Heart right ventricle (tissue), 16 donors: ENCODE data around the gene PHF14. TPM values are rescaled to one million over a fixed set of nuclear protein-coding genes. Genes with fewer than 3 reads are reported as not detected.
"Not testable (repeated sequence)": the region's sequence is repeated elsewhere in the genome, so short reads cannot be mapped to it uniquely, and the experiment has no call there.

ENCODE experiments used
- ATAC-seq, 8 donors: fragments of 200-7000 bp; cut with Tn5 transposase; one replicate each; pipeline ENCODE4 v1.9.1; 2020; ENCODE audit warnings: mild to moderate bottlenecking in 8 of 8, moderate library complexity in 8 of 8, moderate number of reproducible peaks in 1 of 8
- DNase-seq, 2 donors: peaks; one replicate each; pipeline ENCODE4 v3.0.0-alpha.2; 2020
- H3K27ac ChIP-seq, 10 donors: fragments of 200-600 bp; sonication (generic) in 2 of 10; one replicate each; pipeline versions ENCODE4 v1.5.0 to v1.8.0; 2020 to 2022; ENCODE audit warnings: mild to moderate bottlenecking in 3 of 10
- H3K27me3 ChIP-seq, 7 donors: fragments of 200-600 bp; one replicate each; pipeline ENCODE4 v1.8.0; 2021 to 2022; ENCODE audit warnings: mild to moderate bottlenecking in 2 of 7
- H3K36me3 ChIP-seq, 9 donors: fragments of 200-600 bp; sonication (generic) in 1 of 9; one replicate each; pipeline versions ENCODE4 v1.5.0 to v1.8.0; 2020 to 2022; ENCODE audit warnings: mild to moderate bottlenecking in 2 of 9
- H3K4me1 ChIP-seq, 9 donors: fragments of 200-600 bp; sonication (generic) in 1 of 9; one replicate each; pipeline versions ENCODE4 v1.5.0 to v1.8.0; 2020 to 2022; ENCODE audit warnings: mild to moderate bottlenecking in 4 of 9
- H3K4me3 ChIP-seq, 10 donors: fragments of 200-600 bp; sonication (generic) in 2 of 10; one replicate each; pipeline versions ENCODE4 v1.5.0 to v1.8.0; 2020 to 2022; ENCODE audit warnings: mild to moderate bottlenecking in 7 of 10, moderate library complexity in 2 of 10
- H3K9me3 ChIP-seq, 11 donors: fragments of 200-600 bp in 10 of 11; sonication (generic) in 2 of 11; one replicate each; pipeline versions ENCODE4 v1.5.0 to v1.8.0; 2013 to 2022; ENCODE audit warnings: mild to moderate bottlenecking in 2 of 11, control low read depth in 1 of 11, moderate library complexity in 1 of 11
- CTCF ChIP-seq, 9 donors: fragments of 200-600 bp; sonication (generic) in 2 of 9; IDR thresholded peaks; one replicate each; pipeline versions ENCODE4 v1.5.0 to v1.8.0; 2021 to 2022; ENCODE audit warnings: antibody characterized with exemption in 9 of 9, mild to moderate bottlenecking in 5 of 9, moderate library complexity in 1 of 9
- WGBS, 2 donors: extraction: QIAGEN DNeasy Blood & Tissue Kit; methylation state at CpG; one replicate each; pipeline ENCODE4 v1.1.7; 2013; ENCODE audit warnings: inconsistent platforms in 1 of 2; 5-methylcytosine and 5-hydroxymethylcytosine counted together
- intact Hi-C, 10 donors: fragments of 100-400 bp; cut with DNase I; formaldehyde crosslinking; loops; one replicate each; pipeline versions ENCODE4 v1.11.1 to v1.14.2; 2022
- polyA plus RNA-seq, 2 donors: library from polyadenylated mRNA; stranded (reverse); fragments of 200-250 nt; gene quantifications; one replicate each; pipeline ENCODE4 v1.2.3, GENCODE V29; 2013
- total RNA-seq, 10 donors: library from RNA; stranded (reverse); fragmentation: NEBNext Ultra II Directional in 3 of 10; extraction: Animal tissue kit (Norgen Biotek cat#: 25700) in 3 of 10; gene quantifications; one replicate each; pipeline versions ENCODE4 v1.2.1 to v1.2.4, GENCODE V29; 2021 to 2023
- donor health status: Arrhythmogenic right ventricular cardiomyopathy.
- donor health status: ischemic (EF 13 %, LVEDD 7.1; RV severe dilation, severe dysfunction).
- donor health status: healthy with polysubstance abuse.
- donor health status: DM: no; HTN: yes; CAD: no.
- donor health status: DM: no; HTN: no; CAD: no.
- donor health status: ischemic (EF 25% LVEDD 6.9; RV normal size, moderate dysfunction).
- donor health status: ischemic (EF 25% LVEDD 5.7; RV mildly dilated, moderate dysfunction).
- donor health status: healthy.
- donor health status: DM: yes; HTN: yes; CAD: no.
- donor health status: Ischemic cardiomyopathy.
- donor health status: ischemic (EF 35%, LVEDD 5.7; RV mildly dilated, moderate dysfunction).
- donor health status: nonischemic (EF 11% LVEDD 7.7; RV severe dilation, severe dysfunction).
- donor health status: DM: yes; HTN: yes; CAD: no.
- donor health status: PGD.
- donor health status: ischemic (EF 29% LVEDD 5.4; RV normal size, mild dysfunction).
- donor health status: nonischemic (EF 23%, LVEDD 6.1; RV moderate dilation, normal function).

The PHF14 gene
- total and polyA plus RNA-seq, 12 donors, result 11.9 to 21.4 (median 14.8) TPM

GRCh38 chr7:10940704-10941355 is 32.8 kb upstream of the PHF14 start:
- intact Hi-C loops, result loop anchor here in 5 of 10 donors (1.0 to 5.0 kb wide), 3 partner anchors 32 to 271 kb away; partner anchors contain the start of gene PHF14 (in 5 of the 5)
- Histone ChIP-seq H3K27me3 (no peaks in the 10 kb centered on the region), H3K9me3 (no peaks in the 10 kb centered on the region), H3K36me3 (peaks cover 0 to 25% (median 0%) of the 10 kb centered on the region in 9 donors), H3K4me1 (peaks cover 0 to 43% (median 32%) of the 10 kb centered on the region in 9 donors), H3K27ac (peak overlapping the region; percentile 86 to 97 (median 95)), H3K4me3 (peak overlapping the region; percentile 34 to 86 (median 76))
- no peak for ATAC-seq
- no peak for DNase-seq
- no peak for TF ChIP-seq CTCF (IDR thresholded peaks at IDR 0.05)
- WGBS, 2 donors, result 24 to 27% methylated on average over 18 of the region's 18 CpGs

GRCh38 chr7:10950494-10950893 is 23.2 kb upstream of the PHF14 start:
- Histone ChIP-seq H3K4me3 (no peak overlapping the region), H3K36me3 (no peaks in the 10 kb centered on the region), H3K27me3 (no peaks in the 10 kb centered on the region), H3K27ac (no peak overlapping the region), H3K9me3 (peaks cover 0 to 4% (median 0%) of the 10 kb centered on the region in 11 donors), H3K4me1 (no peaks in the 10 kb centered on the region)
- ATAC-seq (no peak), DNase-seq (no peak)
- TF ChIP-seq CTCF (IDR thresholded peaks at IDR 0.05), result no peak
- WGBS, 2 donors, result 66 to 72% methylated on average over 2 of the region's 2 CpGs
- intact Hi-C loops, result no loop called here

GRCh38 chr7:10950974-10951578 is 22.6 kb upstream of the PHF14 start:
- not testable (repeated sequence) for ATAC-seq, DNase-seq

GRCh38 chr7:10952588-10952987 is 21.1 kb upstream of the PHF14 start:
- intact Hi-C loops, result no loop called here
- no peak for ATAC-seq
- no peak for DNase-seq
- no peak for TF ChIP-seq CTCF (IDR thresholded peaks at IDR 0.05)
- no peaks in the 10 kb centered on the region for H3K36me3 ChIP-seq
- no peak overlapping the region for H3K27ac ChIP-seq
- H3K4me3 ChIP-seq, result no peak overlapping the region
- no peaks in the 10 kb centered on the region for H3K4me1 ChIP-seq
- peaks cover 0 to 4% (median 0%) of the 10 kb centered on the region in 11 donors for H3K9me3 ChIP-seq
- H3K27me3 ChIP-seq, result no peaks in the 10 kb centered on the region

More at GRCh38 chr7:10950974-10951578, 22.6 kb upstream of the PHF14 start:
- H3K27me3 ChIP-seq, H3K9me3 ChIP-seq, intact Hi-C loops, H3K36me3 ChIP-seq, H3K27ac ChIP-seq, H3K4me3 ChIP-seq, H3K4me1 ChIP-seq: not testable (repeated sequence)
- 85 to 87% methylated on average over 4 of the region's 4 CpGs for WGBS, 2 donors

GRCh38 chr7:10953078-10953750 is 20.5 kb upstream of the PHF14 start:
- H3K27ac ChIP-seq, H3K36me3 ChIP-seq, H3K4me1 ChIP-seq, H3K27me3 ChIP-seq, H3K4me3 ChIP-seq, H3K9me3 ChIP-seq, DNase-seq, ATAC-seq, intact Hi-C loops: not testable (repeated sequence)
- WGBS, 2 donors, result 84 to 86% methylated on average over 4 of the region's 4 CpGs
